Upper lobe of right lung (tissue), 1 donor: ENCODE results near the gene METTL13. TPM values are rescaled to one million over a fixed set of nuclear protein-coding genes. Genes with fewer than 3 reads are reported as not detected.

Experiments
- ATAC-seq: fragments of 200-7000 bp; cut with Tn5 transposase; one replicate; pipeline ENCODE4 v1.9.1; 2020; ENCODE audit warnings: mild to moderate bottlenecking, moderate library complexity
- DNase-seq: peaks from one replicate; pipeline ENCODE4 v3.0.0-alpha.2; 2020
- H3K27ac ChIP-seq: fragments of 200-600 bp; one replicate; pipeline ENCODE4 v1.8.0; 2022
- H3K27me3 ChIP-seq: fragments of 200-600 bp; one replicate; pipeline ENCODE4 v1.8.0; 2022; ENCODE audit warnings: mild to moderate bottlenecking
- H3K36me3 ChIP-seq: fragments of 200-600 bp; one replicate; pipeline ENCODE4 v1.8.0; 2022
- H3K4me1 ChIP-seq: fragments of 200-600 bp; one replicate; pipeline ENCODE4 v1.8.0; 2022
- H3K4me3 ChIP-seq: fragments of 200-600 bp; one replicate; pipeline ENCODE4 v1.8.0; 2022; ENCODE audit warnings: mild to moderate bottlenecking
- H3K9me3 ChIP-seq: fragments of 200-600 bp; one replicate; pipeline ENCODE4 v1.8.0; 2022
- intact Hi-C: fragments of 100-400 bp; cut with DNase I; formaldehyde crosslinking; loops from one replicate; pipeline ENCODE4 v1.11.0; 2022
- total RNA-seq: library from RNA; stranded (reverse); fragmentation: NEBNext Ultra II Directional; extraction: Animal tissue kit (Norgen Biotek cat#: 25700); gene quantifications from one replicate; pipeline ENCODE4 v1.2.1, GENCODE V29; 2021
- TF ChIP-seq, protein P1 (sequence below): fragments of 200-600 bp; IDR thresholded peaks from one replicate; pipeline ENCODE4 v1.8.0; 2022; ENCODE audit warnings: antibody characterized with exemption
- donor health status: DM: no; HTN: yes; CAD: no; lungs with severe emphysema.

The METTL13 gene
- total RNA-seq, 1 donor from 2014 or later, result 27.8 TPM

DNA sequence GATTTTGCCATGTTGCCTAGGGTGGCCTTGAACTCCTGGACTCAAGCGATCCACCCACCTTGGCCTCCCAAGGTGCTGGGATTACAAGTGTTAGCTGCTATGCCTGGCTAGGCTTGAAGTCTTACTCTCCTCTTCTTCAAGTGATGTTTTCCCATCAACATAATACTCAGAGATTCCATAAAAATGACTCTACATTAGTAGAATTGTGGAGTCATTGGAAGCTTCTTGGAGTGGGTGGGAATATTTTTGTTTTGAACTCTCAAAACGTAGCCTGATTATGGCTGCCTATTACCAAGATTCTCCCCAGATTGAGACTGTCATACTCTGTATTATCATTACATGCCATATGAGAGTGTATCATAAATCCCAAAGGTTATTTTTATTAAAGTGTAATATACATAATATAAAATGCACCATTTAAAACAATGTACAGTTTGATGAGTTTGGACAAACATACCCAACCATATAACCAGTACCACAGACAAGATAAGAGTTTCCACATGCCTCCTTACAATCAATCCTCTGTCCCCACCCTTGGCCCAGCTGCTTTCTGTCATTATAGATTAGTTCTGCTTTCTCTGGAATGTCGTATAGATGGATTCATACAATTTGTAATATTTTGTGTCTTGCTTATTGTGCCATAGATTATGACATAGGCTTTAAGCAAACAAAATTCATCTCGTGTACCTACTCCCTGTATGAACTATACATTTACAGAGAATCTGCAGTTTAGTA lies 51.8 kb downstream of the METTL13 start:
- no peaks in the 10 kb centered on the region for H3K4me1 ChIP-seq
- H3K9me3 ChIP-seq, result no peaks in the 10 kb centered on the region
- no peaks in the 10 kb centered on the region for H3K36me3 ChIP-seq
- TF ChIP-seq, protein P1, sequence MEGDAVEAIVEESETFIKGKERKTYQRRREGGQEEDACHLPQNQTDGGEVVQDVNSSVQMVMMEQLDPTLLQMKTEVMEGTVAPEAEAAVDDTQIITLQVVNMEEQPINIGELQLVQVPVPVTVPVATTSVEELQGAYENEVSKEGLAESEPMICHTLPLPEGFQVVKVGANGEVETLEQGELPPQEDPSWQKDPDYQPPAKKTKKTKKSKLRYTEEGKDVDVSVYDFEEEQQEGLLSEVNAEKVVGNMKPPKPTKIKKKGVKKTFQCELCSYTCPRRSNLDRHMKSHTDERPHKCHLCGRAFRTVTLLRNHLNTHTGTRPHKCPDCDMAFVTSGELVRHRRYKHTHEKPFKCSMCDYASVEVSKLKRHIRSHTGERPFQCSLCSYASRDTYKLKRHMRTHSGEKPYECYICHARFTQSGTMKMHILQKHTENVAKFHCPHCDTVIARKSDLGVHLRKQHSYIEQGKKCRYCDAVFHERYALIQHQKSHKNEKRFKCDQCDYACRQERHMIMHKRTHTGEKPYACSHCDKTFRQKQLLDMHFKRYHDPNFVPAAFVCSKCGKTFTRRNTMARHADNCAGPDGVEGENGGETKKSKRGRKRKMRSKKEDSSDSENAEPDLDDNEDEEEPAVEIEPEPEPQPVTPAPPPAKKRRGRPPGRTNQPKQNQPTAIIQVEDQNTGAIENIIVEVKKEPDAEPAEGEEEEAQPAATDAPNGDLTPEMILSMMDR, result no peak
- intact Hi-C loops, result no loop called here
- DNase-seq (no peak), ATAC-seq (no peak)
- no peak overlapping the region for H3K27ac ChIP-seq
- H3K27me3 ChIP-seq, result no peaks in the 10 kb centered on the region
- H3K4me3 ChIP-seq, result no peak overlapping the region

DNA sequence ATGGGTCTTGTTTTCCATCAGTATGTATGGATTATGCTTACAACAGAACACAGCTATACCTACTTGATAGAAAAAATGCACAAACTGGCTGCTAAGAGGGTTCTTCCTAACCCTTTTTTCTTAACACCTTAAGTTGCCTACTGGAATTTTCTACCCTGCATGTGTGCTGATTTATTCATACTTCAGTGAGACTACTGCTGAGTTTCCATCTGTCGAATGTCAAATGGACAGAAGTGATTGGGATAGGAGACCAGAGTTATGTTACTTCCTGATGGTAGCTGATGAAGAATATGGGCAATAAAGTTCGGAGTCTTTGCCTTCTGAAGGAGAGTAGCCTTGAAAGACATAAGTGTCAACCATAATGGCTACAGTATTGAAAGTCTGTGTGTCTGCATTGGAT lies 53.4 kb downstream of the METTL13 start:
- TF ChIP-seq, protein P1, result no peak
- H3K4me3 ChIP-seq, result no peak overlapping the region
- no peak for DNase-seq
- H3K27me3 ChIP-seq, result no peaks in the 10 kb centered on the region
- H3K27ac ChIP-seq, result no peak overlapping the region
- H3K9me3 ChIP-seq, result no peaks in the 10 kb centered on the region
- H3K36me3 ChIP-seq, result no peaks in the 10 kb centered on the region
- no peaks in the 10 kb centered on the region for H3K4me1 ChIP-seq
- ATAC-seq, result no peak
- intact Hi-C loops, result no loop called here

DNA sequence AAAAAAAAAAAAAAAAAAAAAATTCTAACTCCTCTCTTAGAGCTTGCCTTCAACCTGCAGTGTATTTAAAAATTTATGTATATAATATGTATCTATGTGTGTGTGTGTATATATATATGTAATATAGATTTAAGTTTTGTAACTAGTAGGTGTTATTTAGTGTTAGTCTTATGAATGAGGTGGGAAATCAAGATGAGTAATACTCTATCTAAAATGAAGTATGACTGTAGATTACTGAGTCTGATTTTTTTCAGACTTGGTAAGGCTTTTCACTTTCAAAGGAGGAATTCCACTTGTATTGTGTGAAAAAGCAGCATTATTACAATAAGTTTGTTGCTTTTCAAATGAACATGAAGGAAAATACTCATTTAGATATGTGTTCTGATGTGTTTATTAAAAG lies 54.4 kb downstream of the METTL13 start:
- ATAC-seq (no peak), DNase-seq (no peak)
- H3K9me3 ChIP-seq, result no peaks in the 10 kb centered on the region
- TF ChIP-seq, protein P1, result no peak
- intact Hi-C loops, result no loop called here
- H3K4me3 ChIP-seq, result no peak overlapping the region
- no peaks in the 10 kb centered on the region for H3K4me1 ChIP-seq
- H3K27me3 ChIP-seq, result no peaks in the 10 kb centered on the region
- no peak overlapping the region for H3K27ac ChIP-seq
- no peaks in the 10 kb centered on the region for H3K36me3 ChIP-seq

DNA sequence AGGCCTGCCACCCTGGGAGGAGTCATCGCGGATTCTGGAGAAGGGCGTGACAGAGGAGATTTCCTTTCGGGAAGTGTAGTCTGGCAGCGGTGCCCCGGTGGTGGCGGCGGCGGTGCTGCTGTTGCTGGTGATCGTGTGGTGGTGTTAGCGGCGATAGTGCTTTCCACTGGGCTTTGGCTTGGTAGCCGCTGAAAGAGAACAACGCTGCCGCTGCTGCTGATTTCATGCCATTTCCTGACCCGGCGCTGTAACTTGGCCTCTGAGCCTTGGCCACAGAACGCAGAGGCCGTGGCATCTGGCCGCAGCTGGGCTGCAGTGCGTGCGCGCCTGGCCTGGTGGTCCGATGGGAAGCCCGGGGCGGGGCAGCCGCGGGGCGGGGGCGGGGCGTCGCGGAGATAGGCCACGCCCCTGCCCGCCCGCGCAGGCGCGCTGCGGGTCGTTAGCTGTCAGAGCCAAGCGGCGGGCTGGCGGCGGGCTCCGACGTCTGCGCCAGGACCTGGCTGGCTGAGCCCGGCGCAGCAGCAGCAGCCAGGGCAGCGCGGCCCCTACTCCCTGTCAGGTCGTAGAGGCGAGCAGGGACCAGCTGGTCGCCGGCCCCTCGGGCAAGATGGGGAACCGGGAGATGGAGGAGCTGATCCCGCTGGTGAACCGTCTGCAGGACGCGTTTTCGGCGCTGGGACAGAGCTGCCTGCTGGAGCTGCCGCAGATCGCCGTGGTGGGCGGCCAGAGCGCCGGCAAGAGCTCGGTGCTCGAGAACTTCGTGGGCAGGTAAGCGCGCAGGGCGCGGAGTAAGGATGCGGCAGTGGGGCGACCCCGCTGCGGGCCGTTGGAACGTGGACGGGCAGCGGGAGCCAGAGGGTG lies 59.8 kb downstream of the METTL13 start, which contains the start of gene DNM3:
Gene DNM3 (plus strand): TSS at position 449 of the 861 bp plus-strand sequence. CDS start 159 bp downstream, at position 608.
- Histone ChIP-seq H3K36me3 (no peaks in the 10 kb centered on the region), H3K9me3 (no peaks in the 10 kb centered on the region), H3K27me3 (no peaks in the 10 kb centered on the region), H3K4me1 (no peaks in the 10 kb centered on the region), H3K4me3 (peak within 1 kb of the TSS; percentile 87), H3K27ac (peak within 1 kb of the TSS; percentile 84)
- ATAC-seq (peak; percentile 99), DNase-seq (peak; percentile 93)
- TF ChIP-seq, protein P1, result no peak
- intact Hi-C loops, result no loop called here

DNA sequence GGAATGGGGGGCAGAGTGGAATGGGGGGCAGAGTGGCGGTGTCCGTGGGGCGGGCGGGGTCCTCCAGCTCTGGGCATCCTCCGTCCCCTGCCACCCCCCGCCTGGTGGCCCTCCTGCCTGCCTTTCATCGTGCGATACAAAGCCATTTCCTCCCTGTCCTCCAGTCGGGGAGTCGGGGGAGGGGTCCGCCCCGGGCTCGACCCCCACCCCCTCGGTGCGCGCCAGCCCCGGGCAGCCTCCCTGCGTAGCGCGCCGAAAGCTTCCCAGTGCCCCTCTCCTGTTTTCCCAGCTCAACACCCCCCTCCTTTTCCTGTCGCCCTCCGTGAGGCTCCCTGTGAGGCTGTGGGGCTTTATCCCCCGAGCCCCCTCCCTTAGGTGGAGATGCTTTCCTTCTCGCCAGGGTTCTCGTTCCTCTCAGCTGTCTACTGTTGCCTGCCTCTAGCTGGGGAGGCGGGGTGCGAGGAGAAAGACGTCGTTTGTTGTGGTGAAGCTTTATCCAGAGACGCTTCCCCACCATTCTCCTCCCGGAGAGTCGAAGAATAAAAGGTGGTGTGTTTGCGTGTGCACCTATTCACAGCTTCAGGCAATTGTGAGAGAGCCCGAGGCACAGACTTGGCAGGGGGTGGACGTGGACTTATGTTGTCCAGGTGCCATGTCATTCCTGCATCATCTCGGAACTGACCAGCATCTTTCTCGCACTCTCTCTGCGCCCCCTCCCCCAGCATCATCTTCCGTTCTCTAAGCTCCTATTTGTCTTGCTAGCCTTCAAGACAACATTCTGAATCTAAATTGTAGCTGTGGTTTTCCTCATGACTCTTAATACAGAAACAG lies 60.7 kb downstream of the METTL13 start:
- H3K27ac ChIP-seq, result peak overlapping the region; percentile 84
- peak; percentile 63 for DNase-seq

More for the DNA sequence above, 60.7 kb downstream of the METTL13 start:
- no peaks in the 10 kb centered on the region for H3K27me3 ChIP-seq
- no peaks in the 10 kb centered on the region for H3K9me3 ChIP-seq
- peak; percentile 3 for ATAC-seq
- H3K4me1 ChIP-seq, result no peaks in the 10 kb centered on the region
- H3K36me3 ChIP-seq, result no peaks in the 10 kb centered on the region
- H3K4me3 ChIP-seq, result peak overlapping the region; percentile 87
- intact Hi-C loops, result no loop called here
- TF ChIP-seq, protein P1, result no peak
